Tibial nerve (tissue), 3 donors: ENCODE data around the gene CELSR1.

ENCODE experiments used
- POLR2A ChIP-seq, 2 donors: fragments of 450-650 bp; IDR thresholded peaks; one replicate each; pipeline ENCODE4 v1.6.1; 2017; ENCODE audit warnings: antibody characterized with exemption in 2 of 2, mild to moderate bottlenecking in 2 of 2, moderate library complexity in 2 of 2
- TF ChIP-seq, protein P1 (sequence below), 5 experiments: fragments of 200-600 bp in 3 of 5; fragments of 450-650 bp in 2 of 5; sonication (generic) in 3 of 5; IDR thresholded peaks; one replicate each; pipeline ENCODE4 v1.5.1; 2016 to 2019; ENCODE audit warnings: antibody characterized with exemption in 5 of 5, mild to moderate bottlenecking in 3 of 5, moderate library complexity in 2 of 5

DNA sequence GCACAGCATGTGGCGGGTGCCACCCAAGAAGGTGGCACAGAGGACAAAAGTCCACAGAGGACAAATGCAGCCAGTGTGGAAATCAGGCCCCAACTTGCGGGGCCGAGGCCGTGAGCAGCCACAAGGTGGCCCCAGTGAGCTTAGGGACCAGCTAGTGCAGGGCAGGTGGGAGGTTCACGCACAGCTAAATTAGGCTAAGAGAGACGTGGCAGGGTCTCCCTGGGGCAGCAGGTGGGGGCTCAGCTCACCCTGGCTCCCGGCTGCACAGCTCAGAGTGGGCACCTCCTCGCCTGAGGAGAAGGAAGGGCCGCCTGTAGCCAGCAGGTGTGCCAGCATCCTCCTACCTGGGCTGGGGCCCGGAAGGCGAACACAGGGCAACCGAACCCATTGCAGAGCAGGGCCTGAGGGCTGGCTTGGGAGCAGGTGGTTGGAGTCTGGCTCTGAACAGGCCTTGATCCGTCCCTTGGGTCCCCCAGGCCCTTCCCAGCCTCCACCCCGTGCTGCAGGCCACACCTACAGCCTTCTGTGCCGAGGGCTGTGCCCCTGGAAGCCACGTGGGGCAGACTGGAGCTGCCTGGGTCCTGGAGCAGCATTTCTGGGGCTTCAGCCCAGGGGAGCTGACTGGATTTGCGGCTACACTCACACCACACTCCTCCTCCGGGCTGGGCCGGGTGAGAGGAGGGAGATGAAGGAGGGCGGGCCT is 26.1 kb upstream of the CELSR1 start:
- TF ChIP-seq, protein P1, sequence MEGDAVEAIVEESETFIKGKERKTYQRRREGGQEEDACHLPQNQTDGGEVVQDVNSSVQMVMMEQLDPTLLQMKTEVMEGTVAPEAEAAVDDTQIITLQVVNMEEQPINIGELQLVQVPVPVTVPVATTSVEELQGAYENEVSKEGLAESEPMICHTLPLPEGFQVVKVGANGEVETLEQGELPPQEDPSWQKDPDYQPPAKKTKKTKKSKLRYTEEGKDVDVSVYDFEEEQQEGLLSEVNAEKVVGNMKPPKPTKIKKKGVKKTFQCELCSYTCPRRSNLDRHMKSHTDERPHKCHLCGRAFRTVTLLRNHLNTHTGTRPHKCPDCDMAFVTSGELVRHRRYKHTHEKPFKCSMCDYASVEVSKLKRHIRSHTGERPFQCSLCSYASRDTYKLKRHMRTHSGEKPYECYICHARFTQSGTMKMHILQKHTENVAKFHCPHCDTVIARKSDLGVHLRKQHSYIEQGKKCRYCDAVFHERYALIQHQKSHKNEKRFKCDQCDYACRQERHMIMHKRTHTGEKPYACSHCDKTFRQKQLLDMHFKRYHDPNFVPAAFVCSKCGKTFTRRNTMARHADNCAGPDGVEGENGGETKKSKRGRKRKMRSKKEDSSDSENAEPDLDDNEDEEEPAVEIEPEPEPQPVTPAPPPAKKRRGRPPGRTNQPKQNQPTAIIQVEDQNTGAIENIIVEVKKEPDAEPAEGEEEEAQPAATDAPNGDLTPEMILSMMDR (IDR thresholded peaks at IDR 0.05), result peak; percentile 62 to 87 (median 86)
- no peak for TF ChIP-seq POLR2A (IDR thresholded peaks at IDR 0.05)
